GM18499 (cell line): ENCODE measurements around the gene PACS1.

Experiments used
- ATAC-seq: cut with Tn5 transposase; IDR thresholded peaks from one replicate; pipeline ENCODE4 v1.9.1; 2021; ENCODE audit warnings: moderate number of reproducible peaks; ENCODE audit not compliant: insufficient read depth, unreplicated experiment

PACS1 gene

GRCh38 chr11:66168289-66168688, 98.2 kb downstream of the PACS1 start:
- ATAC-seq, result no peak

DNA sequence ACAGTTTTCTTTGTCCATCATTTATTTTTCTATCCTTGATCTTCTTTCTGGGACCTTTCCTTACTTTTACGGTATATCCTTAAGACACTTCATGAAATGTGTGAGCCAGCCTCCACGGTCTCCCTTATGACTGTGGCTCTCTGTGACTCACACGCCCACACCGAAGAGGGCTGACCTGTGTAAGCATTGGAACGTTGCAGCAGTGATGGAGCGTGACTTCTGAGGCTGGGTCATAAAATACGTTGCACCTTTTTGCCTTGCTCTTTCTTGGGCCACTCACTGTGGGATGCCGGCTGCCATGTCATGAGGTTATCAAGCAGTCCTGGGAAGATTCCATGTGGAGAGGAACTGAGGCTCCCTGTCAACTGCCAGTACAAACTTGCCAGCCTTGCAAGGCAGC, 102.1 kb downstream of the PACS1 start:
- no peak for ATAC-seq

DNA sequence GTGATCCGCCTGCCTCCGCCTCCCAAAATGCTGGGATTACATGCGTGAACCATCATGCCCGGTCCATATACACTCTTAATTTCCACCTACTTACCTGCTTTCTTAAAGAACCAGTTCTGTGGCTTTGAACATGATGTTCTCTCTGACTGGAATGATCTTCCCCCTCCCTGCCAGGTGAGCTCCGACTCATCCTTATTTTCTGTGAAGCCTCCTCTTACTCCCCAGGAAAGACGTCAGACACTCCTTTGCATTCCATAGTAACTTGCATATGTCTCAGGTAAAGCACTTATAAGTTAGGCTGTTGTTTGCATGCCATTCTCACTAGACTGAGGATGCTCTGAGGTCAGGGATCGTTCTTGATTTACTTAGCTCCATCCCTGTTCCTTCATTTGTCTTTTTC, 106.6 kb downstream of the PACS1 start:
- no peak for ATAC-seq

DNA sequence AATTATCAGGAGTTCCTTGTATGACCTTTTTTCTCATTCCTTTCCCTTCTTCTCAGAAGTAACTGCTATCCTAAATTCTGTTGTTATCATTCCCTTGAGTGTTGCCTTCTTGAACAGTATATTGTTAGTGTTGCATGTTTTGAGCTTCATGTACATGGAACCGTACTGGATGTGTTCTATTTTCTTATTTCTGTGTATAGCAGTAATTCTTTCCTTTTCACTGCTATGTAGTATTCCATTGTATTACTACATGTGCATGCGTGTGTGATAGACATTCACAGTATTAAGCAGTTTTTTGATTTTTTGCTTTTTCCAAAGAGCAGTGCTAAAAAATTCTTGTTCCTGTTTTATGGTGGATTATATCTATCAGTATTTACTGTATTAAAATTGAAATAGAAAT, 108.1 kb downstream of the PACS1 start:
- no peak for ATAC-seq

DNA sequence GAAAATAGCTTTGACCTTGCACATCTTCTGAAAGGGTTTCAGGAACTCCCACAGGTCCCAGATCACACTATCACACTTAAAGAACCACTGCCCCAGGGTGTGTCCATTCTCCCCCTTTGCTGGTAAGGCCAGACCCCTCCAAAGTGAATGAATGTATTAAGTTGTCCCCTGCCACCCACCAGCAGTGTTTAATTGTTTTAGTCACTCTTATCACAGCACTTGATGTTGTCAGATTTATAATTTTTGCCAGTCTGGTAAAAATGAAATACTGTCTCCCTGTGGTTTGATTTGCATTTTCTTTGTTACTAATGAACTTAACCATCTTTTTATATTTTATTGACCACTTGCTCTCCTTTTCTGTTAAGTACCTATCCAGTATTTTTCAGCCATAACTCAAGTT, 108.8 kb downstream of the PACS1 start:
- ATAC-seq, result no peak

DNA sequence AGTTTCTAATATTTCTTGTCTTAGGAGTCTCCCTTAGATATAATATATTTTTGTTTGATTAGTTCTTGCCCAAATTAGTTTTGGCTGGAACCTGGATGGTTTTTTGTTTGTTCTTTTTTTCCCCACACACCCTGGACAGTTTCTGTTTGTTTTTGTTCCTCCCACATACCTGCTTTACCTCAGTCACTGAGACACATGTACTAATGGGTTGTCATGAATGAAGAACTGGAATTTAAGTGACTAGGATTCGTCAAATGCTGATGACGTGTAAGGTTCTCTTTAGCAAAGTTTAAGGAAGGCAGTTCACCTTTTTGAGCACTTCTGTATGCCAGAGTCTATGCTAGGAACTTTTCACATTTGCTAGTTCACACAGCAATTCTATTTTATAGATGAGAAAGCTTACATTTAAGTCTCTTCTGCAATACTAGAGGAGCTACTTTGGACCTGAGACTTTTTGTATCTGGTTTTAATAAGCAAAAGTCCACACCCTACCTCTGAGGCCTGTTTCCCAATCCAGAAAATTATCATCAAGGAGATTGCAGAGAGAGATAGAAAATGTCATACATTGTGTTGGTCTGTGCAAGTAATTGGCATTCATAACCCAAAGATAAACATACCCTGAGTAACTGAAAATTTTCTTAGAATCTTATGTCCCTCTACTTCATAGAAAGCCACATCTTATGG, 111.7 kb downstream of the PACS1 start:
- ATAC-seq, result no peak

GRCh38 chr11:66183494-66184048, 113.5 kb downstream of the PACS1 start:
- ATAC-seq, result no peak

DNA sequence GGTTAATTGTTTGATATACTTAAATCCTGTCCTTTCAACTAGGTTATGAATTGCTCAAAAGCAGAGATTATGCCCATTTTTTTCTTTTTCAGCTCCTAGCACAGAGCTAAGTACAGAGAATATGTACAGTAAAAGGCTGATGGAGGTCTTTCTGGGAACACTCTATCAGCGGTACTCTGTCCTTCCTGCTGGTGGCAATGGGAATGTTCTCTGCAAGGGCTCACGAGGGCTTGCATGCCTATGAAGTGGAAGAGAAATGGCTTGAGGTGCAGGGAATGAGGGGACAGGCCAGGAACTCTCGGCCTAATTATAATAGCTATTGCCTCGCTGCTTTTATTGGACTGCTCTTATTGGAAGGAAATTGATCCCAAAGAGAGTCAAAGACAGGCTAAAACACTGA, 114.7 kb downstream of the PACS1 start:
- no peak for ATAC-seq

GRCh38 chr11:66186470-66186869, 116.4 kb downstream of the PACS1 start:
- no peak for ATAC-seq

GRCh38 chr11:66187453-66187852, 117.4 kb downstream of the PACS1 start:
- no peak for ATAC-seq

DNA sequence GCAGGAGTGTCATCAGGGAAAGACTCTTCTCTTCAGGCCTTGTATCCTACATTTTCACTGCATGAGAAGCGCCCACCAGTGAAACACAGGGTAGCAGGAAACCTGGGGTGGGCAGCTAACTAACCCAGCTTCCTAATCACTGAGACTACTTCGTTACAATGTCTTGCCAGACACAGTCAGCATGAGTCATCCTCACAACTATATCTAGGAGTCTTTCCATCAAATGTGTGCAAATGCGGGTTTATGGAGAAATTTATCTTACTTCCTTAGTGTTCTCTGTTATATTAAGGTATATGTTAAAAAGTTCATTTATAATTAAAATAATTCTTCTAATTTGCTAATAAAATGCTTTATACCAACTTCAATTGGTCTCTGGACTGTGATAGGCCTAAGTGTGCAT, 118.5 kb downstream of the PACS1 start:
- no peak for ATAC-seq

DNA sequence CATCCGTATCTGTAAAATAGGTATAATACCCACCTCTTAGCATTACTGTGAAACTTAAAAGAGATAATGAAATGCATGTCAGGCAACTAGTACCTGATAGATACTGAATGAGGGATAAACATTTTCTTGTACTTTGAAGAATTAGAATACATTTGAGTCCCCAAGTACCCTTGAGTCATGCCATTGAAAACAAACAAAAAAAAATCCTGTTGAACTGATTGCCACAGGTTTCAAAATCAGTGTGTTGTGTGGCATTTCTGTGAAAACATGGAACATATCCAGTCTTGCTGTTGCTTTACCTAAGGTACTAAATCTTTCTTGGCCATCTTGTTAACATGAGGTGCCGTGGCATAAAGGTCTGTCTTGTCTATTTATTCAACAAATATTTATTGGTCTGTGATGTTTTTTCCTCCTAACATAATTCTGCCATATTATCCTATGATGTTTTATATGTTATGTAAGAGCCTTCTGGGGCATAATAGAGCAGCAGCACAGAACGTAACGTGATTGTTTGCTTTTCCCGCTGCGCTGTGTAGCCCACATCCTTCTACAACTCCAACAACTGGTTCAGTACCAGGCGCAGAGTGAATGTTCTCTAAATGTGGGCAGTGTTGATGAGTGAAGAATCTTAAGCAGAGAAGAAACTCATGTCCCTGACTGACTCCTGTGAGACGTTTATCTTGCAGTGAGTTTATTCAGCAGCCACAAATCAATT, 119.1 kb downstream of the PACS1 start:
- no peak for ATAC-seq

DNA sequence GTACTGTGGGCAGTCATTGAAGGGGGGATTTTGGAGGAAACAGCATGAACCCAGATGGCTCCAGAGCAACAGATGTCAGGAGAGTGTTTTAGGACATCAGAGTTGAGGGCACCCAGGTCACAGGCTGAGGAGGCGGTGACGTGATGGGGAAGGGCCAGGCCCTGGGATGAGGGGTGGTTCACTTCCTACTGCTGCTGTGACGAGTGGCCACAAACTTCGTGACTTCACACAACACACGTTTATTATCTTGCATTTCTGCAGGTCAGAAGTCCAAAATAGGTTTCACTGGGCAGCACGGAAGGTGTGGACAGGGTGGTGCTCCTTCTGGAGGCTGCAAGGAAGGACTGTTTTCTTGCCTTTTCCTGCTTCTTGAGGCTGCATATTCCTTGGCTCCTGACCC, 120.7 kb downstream of the PACS1 start:
- ATAC-seq, result no peak

- ATAC-seq, result no peak
These were observed 122.2 kb downstream of the PACS1 start for GRCh38 chr11:66192181-66192863.

- no peak for ATAC-seq
These were observed 124.3 kb downstream of the PACS1 start for GRCh38 chr11:66194391-66194790.

- no peak for ATAC-seq
These were observed 125.8 kb downstream of the PACS1 start for GRCh38 chr11:66195867-66196266.

DNA sequence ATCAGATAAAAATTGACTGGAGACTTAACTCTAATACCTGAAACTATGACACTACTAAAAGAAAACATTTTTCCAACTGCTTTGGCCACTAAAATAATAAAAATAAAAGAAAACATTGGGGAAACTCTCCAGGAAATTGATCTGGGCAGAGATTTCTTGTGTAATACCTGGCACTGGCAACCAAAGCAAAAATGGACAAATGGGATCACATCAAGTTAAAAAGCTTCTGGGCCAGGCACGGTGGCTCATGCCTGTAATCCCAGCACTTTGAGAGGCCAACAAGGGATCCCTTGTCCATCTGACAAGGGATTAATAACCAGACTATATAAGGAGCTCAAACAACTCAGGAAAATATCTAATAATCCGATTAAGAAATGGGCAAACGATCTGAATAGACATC, 133.8 kb downstream of the PACS1 start:
- ATAC-seq, result no peak

GRCh38 chr11:66204412-66204811, 134.3 kb downstream of the PACS1 start:
- ATAC-seq, result no peak

- ATAC-seq, result no peak
These were observed 137.7 kb downstream of the PACS1 start for GRCh38 chr11:66207816-66208215.

GRCh38 chr11:66211100-66211499, 141.0 kb downstream of the PACS1 start:
- no peak for ATAC-seq

DNA sequence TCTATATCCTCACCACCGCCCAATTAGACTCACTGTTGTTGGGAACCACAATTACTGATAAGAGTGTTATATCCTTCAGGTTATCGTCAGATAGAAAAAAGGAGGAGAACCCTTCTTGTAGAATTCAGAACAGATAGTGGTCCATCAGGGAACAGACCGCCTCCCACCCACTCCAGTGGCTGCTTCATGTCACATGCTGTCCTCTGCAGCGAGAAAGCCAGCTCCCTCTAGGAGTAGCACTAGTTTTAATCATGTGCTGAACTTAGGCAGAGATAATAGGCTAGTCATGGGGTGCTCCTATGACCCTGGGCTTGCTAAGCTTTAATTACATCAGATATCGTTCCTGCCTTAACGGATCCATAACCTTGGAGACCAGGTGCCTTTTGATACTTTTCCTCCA, 146.8 kb downstream of the PACS1 start:
- no peak for ATAC-seq
